ENCODE data around the gene C9orf85.

The C9orf85 gene

DNA sequence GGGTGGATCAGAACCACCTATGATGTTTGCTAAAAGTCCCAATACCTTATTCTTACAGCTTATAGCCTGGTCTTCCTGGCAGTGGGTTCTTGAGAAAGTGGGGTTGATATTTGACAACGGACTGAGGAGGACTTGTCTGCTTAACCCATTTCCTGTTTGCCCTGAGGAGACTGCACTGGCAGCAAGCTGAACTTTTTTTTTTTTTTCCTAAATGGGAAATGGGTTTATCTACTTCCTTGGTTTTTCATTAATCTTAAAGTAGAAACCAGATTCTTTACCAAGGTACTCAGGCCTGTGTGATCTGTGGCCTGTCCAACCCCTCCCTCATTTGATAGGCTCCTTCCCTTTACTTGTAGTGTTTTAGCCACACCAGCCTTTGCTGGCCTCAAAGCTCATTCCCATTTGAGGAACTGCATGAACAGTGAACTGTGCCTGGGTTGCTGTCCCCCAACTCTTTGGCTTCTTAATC, 101.9 kb downstream of the C9orf85 start:
- no peak for DNase-seq

DNA sequence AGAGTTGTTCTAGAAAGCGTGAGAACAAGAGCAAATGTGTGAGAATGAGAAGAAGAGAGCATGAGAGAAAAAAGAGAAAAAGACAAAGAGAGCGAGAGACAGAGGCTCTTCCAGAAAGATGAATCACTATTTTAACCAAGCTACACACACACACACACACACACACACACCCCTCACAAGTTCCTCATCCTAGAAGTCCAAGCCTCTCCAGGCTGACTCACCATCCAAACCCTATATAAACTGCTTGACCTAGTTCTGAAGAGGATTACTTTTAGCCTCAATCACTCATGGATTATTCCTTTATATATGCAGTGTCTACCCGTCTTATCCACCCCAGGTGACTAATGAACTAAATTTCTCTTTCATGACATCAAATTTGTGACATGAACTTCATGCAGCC, 111.4 kb downstream of the C9orf85 start:
- peak; percentile 45 for DNase-seq

Data from amniotic stem cell (primary cell).